HL-60 (cell line): ENCODE data around the gene AFTPH.

Source experiments
- DNase-seq, 2 experiments: peaks; one replicate each; pipeline ENCODE4 v3.0.0-alpha.2; 2010 to 2020; ENCODE audit warnings: low read depth in 1 of 2, low spot score in 1 of 2
- H3K27ac ChIP-seq: fragments of 250-450 bp; sonication (Bioruptor Pico); replicated peaks from 2 replicates; pipeline ENCODE4 v1.5.1; 2020; ENCODE audit warnings: mild to moderate bottlenecking, moderate library complexity
- H3K27me3 ChIP-seq: fragments of 250-450 bp; sonication (Bioruptor Pico); 2 replicates; pipeline ENCODE4 v1.5.1; 2021; ENCODE audit warnings: mild to moderate bottlenecking, moderate library complexity; ENCODE audit not compliant: insufficient read depth, poor library complexity, severe bottlenecking
- H3K4me3 ChIP-seq: replicated peaks from 2 replicates; pipeline ENCODE4 v1.5.1; 2011; ENCODE audit warnings: mild to moderate bottlenecking, control low read depth, low read length; ENCODE audit not compliant: insufficient read depth
- CTCF ChIP-seq: IDR thresholded peaks from one replicate; pipeline ENCODE4 v1.5.1; 2011; ENCODE audit warnings: low read length, control low read depth, inconsistent platforms; ENCODE audit not compliant: insufficient read depth
- GABPA ChIP-seq: IDR thresholded peaks from 2 replicates; pipeline ENCODE4 v1.6.1; 2012; ENCODE audit warnings: low read depth
- POLR2AphosphoS5 ChIP-seq: IDR thresholded peaks from 2 replicates; pipeline ENCODE4 v1.6.1; 2012; ENCODE audit warnings: low read depth
- REST ChIP-seq: IDR thresholded peaks from 2 replicates; pipeline ENCODE4 v1.6.1; 2012; ENCODE audit warnings: low read depth; ENCODE audit not compliant: insufficient replicate concordance
- SPI1 ChIP-seq: IDR thresholded peaks from 2 replicates; pipeline ENCODE4 v1.6.1; 2012; ENCODE audit warnings: low read depth, mild to moderate bottlenecking, borderline replicate concordance

Gene AFTPH

GRCh38 chr2:64631771-64632170 lies 107.6 kb downstream of the AFTPH start:
- no peak overlapping the region for H3K27ac ChIP-seq
- TF ChIP-seq REST (no peak), POLR2AphosphoS5 (no peak), GABPA (no peak), SPI1 (no peak), CTCF (no peak)
- DNase-seq, result no peak

GRCh38 chr2:64632835-64633819 lies 109.0 kb downstream of the AFTPH start:
- no peak for DNase-seq
- TF ChIP-seq GABPA (no peak), CTCF (no peak), SPI1 (no peak), REST (no peak), POLR2AphosphoS5 (no peak)
- no peaks in the 10 kb centered on the region for H3K27me3 ChIP-seq
- H3K4me3 ChIP-seq, result no peak overlapping the region
- no peak overlapping the region for H3K27ac ChIP-seq

More at GRCh38 chr2:64631771-64632170, 107.6 kb downstream of the AFTPH start:
- Histone ChIP-seq H3K4me3 (no peak overlapping the region), H3K27me3 (no peaks in the 10 kb centered on the region)

GRCh38 chr2:64634345-64635267 lies 110.5 kb downstream of the AFTPH start:
- peak in 1 of 2 experiments; percentile 74 for DNase-seq
- no peaks in the 10 kb centered on the region for H3K27me3 ChIP-seq
- no peak for TF ChIP-seq SPI1
- TF ChIP-seq REST, result no peak
- TF ChIP-seq GABPA, result no peak
- TF ChIP-seq POLR2AphosphoS5, result no peak
- no peak for TF ChIP-seq CTCF
- no peak overlapping the region; the same call in 1 of the 2 replicates for H3K27ac ChIP-seq
- H3K4me3 ChIP-seq, result no peak overlapping the region
